NCI-H146 treated with DMSO at 0.1 percent for 48 hours (cell line): ENCODE data around the gene CLCN7.

ENCODE experiments used
- DNase-seq: peaks from one replicate; lab custom pipeline; 2025; ENCODE audit not compliant: unreplicated experiment; lab: John Stamatoyannopoulos, UW

Gene CLCN7

GRCh38 chr16:1431497-1432270 is 43.1 kb downstream of the CLCN7 start:
- DNase-seq: no peak

DNA sequence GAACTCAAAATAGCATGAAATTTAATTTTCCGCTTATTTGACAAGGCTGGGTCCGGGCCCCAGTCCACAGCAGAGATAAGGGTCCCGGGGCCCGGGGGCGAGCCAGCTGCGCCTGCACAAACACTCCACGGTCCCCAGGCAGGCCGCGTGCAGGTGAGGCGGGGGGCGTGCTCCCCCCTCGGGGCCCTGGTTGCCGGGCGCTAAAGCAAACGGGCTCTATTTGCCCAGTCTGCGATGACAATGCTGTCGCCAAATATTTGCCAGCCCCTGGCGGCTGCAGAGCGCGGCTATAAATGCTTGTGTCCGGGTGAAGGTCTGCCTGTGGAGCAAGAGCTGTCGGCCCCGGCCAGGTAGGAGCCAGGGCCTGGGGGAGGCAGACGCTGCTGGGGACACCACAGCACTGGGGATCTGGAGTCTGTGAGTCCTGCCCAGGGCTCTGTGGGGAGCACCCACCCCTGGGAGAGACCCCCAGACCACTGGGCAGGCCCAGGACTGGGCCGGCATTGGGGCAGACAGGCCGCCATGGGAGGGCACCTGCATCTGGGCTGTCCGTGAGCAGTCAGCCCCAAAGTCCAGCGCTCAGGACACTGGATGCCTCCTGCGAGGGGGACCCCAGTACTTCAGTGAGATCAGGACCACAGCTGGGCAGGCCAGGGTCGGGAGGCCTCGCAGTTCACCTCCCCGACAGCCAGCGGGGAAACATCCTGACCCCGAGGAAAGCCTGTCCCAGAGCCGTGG is 43.9 kb downstream of the CLCN7 start, which contains the start of gene PERCC1:
Gene PERCC1 (plus strand): TSS at position 320 of the 738 bp plus-strand sequence. CDS start 1,516 bp downstream, outside the sequence.
- DNase-seq: peak; percentile 95

- peak; percentile 69 for DNase-seq
Observed at GRCh38 chr16:1430214-1430758, 44.5 kb downstream of the CLCN7 start.

DNA sequence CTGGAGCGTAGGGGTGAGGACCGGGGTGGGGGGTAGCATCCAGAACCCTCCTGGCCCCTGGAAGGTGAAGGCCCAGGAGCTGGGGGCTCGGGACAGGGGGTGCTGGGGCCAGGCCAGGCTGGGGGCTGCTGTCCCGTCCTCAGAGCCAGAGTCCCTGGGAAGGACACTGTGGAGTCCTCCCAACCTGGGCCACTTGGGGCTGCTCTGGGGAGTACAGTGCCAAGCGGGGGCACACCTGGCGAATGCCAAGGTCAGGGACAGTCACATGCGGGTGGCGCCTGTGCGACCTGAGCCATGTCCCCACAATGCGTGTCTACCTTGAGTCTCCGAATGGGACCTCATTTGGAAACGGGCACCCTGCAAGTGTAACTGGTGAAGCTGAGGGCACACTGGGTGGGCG is 45.2 kb downstream of the CLCN7 start:
- no peak for DNase-seq

GRCh38 chr16:1429012-1429411 is 45.8 kb downstream of the CLCN7 start:
- DNase-seq: no peak

DNA sequence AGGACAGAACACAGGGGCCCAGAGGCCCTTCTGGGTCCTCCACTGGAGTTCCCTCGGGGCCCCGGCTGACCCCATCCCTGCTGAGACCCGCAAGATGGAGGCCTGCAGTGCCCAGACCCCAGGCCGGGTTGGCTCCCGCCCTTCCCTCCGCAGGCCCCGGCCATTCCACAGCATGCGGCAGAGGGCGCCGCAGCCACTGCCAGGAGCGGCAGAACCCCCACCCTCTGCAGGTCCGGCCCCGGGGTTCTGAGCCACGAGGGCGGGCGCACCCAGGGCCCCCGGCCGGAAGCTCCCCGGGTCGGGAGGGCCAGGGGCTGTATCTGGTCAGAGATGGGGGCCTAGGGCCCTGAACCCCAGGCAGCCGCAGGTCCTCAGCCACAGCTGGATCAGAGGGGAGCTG is 46.3 kb downstream of the CLCN7 start:
- no peak for DNase-seq

- DNase-seq: no peak
Observed at GRCh38 chr16:1427473-1428461, 47.1 kb downstream of the CLCN7 start.

DNA sequence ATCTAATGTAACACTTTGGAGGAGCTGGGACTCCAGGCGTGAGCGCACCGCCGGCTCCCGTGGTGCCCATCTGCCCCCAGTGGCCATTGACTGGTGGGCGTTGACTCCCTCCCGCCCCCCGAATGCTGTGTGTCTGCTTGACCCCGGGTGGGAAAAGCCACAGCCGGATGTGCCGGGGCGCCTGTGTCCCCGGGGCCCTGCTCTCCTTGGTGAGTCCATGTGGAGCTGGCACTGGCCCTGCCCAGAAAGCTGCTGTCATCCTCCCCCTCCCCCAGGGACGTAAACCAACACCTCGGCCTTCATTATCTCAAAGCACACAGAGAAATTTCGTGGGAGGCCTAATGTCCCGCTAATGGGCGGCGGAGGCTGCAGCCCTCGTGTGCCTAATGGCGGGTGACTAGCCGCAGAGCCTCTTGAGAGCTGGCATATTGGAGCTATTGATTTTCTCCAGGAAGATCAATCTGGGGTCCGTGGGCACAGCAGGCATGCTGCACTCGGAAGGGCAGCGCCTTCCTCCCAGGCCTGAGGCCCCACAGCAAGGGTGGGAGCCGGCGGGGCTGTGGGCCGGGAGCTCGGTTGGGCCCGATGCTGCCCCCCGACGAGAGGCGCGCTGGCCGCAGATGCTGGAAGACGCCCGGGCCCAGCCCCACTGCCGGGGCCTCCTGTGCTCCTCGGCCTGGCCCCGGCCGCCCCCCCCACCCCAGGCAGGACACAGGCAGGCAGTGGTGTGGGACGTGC is 47.9 kb downstream of the CLCN7 start:
- no peak for DNase-seq

DNA sequence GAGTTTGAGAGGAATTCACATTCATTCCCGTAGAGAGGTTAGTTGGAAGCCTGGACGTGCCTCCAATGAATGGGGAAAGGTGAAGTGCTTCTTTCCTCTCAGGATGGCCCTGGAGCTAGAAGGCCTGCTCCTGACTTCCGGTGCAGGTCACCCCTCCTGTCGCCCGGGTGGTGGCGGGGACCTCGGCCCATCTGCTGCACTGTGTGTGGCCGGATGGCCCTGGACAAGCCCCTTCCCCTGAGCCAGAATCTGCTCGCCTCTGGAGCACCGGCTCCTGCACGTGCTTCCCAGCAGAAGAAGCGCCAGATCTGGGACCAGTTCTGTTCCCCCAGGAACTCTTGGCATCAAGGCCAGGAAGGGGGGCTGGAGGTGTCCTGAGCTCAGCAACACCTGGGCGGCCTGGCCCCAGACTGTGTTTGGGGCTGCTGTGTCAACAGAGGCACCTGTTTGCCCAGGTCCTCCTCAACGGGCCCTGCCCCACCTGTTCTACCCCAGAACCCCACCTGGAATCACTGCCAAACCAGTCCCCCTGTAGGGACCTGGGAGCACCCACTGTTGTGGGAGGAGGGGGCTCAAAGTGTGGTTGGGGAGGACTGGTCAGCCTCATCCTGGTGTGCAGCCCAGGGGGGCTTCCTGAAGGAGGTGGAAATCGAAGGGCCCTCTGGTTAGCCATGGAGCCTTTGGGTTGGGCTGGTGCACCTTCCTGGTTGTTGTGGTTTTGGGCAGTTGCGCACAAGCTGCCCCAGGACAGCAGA is 49.0 kb downstream of the CLCN7 start:
- no peak for DNase-seq

DNA sequence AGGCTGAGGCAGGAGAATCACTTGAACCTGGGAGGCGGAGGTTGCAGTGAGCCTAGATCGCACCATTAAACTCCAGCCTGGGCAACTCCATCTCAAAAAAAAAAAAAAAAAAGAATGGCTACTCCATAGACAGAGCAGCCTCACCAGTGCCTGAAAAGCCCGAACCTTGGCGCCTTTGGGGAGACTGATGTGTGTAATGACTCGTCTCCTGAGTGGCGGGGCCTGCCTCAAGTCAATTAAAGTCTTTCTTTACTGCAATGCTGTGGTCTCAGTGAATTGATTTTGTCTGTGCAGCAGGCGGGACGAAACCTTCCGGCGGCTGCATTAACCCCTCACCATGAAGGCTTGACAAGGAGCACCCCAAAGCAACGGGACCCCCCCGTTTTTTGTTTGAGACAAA is 50.8 kb downstream of the CLCN7 start:
- DNase-seq: no peak

- DNase-seq: no peak
Observed at GRCh38 chr16:1422076-1422475, 52.8 kb downstream of the CLCN7 start.

DNA sequence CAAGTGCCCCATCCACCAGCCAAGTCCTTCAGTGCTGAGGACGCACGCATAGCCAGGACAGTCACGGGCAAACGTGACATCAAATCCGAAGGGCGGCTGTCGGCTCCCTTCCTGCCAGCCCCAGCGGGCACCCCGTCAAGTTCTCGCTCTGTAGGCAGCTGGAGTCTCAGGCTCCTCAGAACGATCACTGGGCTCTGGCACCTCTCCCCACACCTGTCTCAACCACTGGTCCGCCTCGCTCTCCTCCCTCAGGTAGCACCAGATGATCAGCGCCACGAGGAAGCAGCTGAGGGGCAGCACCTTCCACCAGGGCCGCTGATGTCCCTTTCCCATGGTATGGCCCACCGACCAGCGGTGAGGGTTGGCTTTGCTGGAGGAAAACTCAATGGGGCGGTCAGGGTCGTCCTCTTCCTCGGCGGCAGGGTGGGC is 54.7 kb downstream of the CLCN7 start:
- DNase-seq: no peak

DNA sequence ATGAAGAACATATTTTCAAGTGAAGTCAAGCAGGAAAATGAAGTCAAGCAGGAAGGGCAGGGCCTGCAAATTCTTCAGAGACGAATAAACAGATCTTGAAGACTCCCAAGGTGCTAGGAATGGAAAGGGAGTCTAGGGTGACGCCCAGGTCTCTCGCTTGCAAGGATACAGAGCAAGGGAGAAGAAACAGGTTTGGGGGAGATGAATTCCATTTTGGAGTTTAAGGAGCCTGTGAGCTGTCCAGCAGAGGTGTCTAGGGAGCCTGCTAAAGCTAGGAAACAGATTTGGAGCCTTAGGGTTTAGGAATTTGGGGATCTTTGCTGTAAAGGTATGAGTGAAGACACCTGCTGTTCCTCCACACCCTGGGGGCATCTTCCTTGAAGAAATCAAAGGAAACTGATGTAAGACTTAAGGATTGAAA is 58.3 kb downstream of the CLCN7 start:
- no peak for DNase-seq

GRCh38 chr16:1414532-1415260 is 60.1 kb downstream of the CLCN7 start, which contains the start of gene UNKL:
Gene UNKL, minus strand, starts transcription at chr16:1414704. Its CDS starts 13 bp downstream, at chr16:1414691.
- DNase-seq: peak; percentile 8

GRCh38 chr16:1413684-1414531 is 60.9 kb downstream of the CLCN7 start:
- peak; percentile 51 for DNase-seq

GRCh38 chr16:1412847-1413246 is 62.0 kb downstream of the CLCN7 start:
- DNase-seq: no peak

GRCh38 chr16:1408171-1408837 is 66.5 kb downstream of the CLCN7 start:
- peak; percentile 58 for DNase-seq
